Measurements from ENCODE around the gene IL6R.
"Not testable (repeated sequence)": the region's sequence is repeated elsewhere in the genome, so short reads cannot be mapped to it uniquely, and the experiment has no call there.

Gene IL6R

DNA sequence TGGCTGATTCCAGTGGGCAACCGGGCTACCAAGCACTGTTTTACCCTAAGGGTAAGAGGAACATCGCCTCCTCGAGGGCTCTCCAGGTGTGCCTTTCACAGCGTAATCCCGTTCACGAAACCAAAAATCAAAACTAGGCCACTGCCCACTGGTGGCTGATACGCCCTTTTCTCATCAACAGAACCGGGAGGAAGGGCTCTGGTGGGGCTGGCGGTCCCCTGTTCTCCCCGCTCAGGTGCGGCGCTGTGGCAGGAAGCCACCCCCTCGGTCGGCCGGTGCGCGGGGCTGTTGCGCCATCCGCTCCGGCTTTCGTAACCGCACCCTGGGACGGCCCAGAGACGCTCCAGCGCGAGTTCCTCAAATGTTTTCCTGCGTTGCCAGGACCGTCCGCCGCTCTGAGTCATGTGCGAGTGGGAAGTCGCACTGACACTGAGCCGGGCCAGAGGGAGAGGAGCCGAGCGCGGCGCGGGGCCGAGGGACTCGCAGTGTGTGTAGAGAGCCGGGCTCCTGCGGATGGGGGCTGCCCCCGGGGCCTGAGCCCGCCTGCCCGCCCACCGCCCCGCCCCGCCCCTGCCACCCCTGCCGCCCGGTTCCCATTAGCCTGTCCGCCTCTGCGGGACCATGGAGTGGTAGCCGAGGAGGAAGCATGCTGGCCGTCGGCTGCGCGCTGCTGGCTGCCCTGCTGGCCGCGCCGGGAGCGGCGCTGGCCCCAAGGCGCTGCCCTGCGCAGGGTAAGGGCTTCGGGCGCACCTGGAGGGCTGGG, at the start of gene IL6R:
TSS of gene IL6R (plus strand) at position 360 of the 763 bp plus-strand sequence. CDS start at position 647, 287 bp downstream.
- peak in 2 of 3 donors; percentile 58 to 59 for DNase-seq (ENCODE audit: low read depth in 3 of 3)

DNA sequence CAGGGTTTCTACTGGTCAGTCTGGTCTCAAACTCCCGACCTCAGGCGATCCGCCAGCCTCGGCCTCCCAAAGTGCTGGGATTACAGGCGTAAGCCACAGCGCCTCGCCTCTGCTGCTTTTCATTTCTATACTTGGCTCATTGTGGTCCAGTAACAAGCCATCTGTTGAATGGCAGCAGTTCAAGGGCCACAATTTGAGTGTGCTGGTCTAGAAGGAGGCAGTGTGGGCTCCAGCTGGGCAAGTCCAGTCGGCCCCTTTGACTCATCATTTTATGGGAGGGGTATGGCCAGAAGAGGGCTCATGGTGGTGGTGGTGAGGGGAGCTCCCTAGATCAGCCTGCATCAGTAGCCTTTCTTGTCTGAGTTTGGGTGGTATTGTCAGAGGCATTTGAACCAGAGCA, 46.6 kb upstream of the IL6R start:
- no peak for DNase-seq (ENCODE audit: low read depth in 3 of 3)

DNA sequence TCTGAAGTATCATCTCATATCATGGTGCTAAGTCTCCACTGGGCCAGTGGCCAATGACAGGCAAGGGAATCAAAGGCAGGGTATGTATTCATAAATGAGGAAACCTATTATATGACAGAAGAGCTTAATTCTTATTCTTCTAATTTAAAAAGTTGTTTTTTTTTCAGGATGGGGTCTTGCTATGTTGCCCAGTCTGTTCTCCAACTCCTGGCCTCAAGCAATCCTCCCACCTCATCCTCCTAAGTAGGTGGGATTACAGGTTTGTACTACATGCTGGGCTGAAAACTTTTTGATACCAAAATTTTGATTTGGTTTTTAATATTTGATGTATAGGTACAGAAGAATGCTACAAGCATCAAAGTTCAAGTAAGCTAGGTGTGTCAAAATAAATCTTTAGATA, 44.9 kb upstream of the IL6R start:
- DNase-seq (ENCODE audit: low read depth in 3 of 3) = no peak

DNA sequence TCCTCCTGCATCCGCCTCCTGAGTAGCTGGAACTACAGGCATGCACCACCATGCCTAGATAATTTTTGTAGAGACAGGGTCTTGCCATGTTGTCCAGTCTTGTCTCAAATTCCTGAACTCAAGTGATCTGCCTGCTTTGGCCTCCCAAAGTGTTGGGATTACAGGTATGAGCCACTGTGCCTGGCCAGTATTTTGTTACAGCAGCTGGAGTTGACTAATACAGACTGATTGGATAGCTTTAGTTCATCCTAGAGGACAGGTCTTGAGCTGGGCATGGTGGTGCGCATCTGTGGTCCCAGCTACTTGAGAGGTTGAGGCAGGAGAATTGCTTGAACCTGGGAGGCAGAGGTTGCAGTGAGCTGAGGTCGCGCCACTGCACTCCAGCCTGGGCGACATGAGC, 44.3 kb upstream of the IL6R start:
- DNase-seq (ENCODE audit: low read depth in 3 of 3) = not testable (repeated sequence)

DNA sequence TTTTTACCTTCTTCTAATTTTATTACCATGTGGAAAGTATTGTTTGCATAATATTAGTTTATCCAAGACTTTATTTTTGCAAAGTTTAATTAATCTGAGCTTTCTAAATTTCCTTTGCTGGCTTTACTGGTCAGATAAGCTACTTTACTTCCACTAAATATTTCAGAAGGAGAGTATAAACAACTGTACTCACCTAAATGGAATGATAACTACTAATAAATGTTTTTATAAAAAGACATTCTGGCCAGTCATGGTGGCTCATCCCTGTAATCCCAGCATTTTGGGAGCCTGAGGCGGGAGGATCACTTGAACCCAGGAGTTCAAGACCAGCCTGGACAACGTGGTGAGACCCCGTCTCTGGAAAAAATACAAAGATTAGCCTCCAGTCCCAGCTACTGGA, 43.8 kb upstream of the IL6R start:
- DNase-seq (ENCODE audit: low read depth in 3 of 3) = no peak

DNA sequence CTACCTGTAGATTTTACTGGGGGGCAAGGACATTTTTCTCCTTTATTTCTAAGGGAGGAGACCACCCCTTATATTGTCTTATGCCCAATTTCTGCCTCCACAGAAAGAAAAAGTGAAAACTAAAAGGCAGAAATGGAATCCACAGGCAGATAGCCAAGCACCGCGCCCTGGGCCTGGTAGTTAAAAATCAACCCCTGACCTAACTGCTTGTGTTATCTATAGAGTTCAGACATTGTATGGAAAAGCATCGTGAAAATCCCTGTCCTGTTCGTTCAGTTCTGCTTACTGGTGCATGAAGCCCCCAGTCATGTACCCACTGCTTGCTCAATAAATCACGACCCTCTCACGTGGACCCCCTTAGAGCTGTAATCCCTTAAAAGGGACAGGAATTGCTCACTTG, 33.7 kb upstream of the IL6R start:
- no peak for DNase-seq (ENCODE audit: low read depth in 3 of 3)

DNA sequence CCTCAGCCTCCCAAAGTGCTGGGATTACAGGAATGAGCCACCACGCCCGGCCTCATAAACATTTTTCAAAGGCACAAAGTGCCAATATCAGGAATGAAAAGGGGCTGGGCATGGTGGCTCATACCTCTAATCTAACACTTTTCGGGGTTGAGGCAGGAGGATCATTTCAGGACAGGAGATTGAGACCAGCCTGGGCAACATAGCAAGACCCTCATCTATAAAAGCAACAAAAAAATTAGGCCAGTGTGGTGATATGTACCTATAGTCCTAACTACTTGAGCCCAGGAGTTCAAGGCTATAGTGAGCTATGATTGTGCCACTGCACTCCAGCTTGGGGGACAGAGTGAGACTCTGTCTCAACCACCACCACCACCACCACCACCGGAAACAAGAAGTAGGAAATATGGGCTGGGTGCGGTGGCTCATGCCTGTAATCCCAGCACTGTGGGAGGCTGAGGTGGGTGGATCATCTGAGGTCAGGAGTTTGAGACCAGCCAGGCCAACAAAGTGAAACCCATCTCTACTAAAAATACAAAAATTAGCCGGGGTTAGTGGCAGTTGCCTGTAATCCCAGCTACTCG, 31.3 kb upstream of the IL6R start:
- not testable (repeated sequence) for DNase-seq (ENCODE audit: low read depth in 3 of 3)

DNA sequence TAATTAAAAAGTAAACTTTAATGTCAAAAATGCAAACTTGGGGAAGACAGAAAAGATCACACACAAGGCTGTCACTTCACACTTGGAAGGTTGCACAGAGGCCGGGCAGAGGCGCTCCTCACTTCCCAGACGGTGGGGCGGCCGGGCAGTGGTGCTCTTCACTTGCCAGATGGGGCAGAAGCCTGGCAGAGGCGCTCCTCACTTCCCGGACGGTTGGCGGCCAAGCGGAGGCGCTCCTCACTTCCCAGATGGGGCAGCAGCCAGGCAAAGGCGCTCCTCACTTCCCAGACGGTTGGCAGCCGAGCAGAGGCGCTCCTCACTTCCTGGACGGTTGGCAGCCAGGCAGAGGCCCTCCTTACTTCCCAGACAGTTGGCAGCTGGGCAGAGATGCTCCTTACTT, 25.8 kb upstream of the IL6R start:
- no peak for DNase-seq (ENCODE audit: low read depth in 3 of 3)

DNA sequence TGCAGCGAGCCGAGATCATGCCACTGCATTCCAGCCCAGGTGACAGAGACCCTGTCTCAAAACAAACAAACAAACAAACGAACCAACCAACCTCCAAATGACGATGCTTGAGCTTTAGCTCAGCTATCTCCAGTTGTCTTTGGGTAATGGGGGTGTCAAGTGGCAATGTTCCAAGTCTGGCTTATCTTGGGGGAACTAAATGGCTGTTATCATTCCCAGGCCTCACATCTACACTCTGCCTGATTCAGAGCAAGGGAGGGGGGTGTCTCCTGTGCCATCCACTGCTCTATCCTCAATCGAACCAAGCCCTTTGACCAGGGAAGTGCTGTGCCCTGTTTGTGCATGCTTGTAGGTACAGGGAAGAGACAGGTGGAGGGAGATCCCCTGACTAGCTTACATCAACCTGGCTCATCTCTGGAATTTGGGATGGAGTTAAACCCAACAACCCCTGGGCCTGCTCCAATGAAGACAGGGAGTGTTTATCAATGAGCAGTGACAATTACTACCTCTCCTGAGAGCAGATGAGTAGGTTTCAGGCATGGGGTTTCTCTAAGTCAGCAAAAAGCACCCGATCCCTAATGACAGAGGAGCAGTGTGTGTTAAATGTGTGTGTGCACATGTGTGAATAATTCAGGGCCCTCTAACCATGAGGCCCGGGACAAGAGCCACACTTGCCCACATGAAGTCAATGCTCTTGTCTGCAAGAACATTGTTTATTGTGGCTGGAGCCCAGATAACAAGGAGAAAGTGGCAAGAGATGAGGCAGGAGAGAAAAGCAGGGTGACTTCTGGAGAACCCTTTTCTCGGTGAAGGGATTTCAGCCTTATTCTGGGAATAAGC, 20.3 kb upstream of the IL6R start:
- DNase-seq (ENCODE audit: low read depth in 3 of 3) = no peak

DNA sequence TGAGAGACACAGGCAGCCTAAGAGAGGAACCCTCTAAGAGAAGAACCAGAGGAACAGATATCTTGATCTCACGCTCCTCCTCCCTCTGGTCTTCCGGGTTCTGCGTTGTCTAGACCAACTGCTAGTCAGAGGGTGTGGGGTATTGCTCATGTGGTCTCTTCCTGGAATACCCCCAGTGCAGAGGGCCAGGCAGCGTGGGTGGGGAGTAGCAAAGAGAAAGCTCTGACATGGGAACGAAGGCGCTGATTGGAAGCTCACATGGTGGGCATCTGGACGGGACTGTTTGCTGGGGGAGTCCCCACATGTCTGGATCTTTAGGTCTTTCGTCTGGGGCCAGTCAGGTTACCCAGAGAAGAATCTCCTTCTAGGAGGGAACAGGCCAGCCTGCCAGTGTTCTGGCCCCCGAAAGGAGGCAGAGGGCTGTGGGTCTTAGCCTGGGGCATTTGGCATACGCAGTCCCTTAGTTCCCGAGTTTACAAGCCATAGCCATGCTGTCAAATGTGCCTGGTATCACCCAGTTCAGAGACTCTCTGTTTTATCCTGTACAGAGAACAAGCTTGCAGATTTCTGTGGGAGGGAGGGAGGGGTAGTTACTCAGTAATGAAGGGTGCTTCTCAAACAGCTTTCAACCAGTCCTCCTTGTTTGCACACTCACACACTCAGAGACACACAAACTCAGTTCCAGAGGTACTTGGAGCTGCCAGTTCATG, 18.3 kb upstream of the IL6R start:
- DNase-seq (ENCODE audit: low read depth in 3 of 3) = peak; percentile 70 to 82 (median 72)

DNA sequence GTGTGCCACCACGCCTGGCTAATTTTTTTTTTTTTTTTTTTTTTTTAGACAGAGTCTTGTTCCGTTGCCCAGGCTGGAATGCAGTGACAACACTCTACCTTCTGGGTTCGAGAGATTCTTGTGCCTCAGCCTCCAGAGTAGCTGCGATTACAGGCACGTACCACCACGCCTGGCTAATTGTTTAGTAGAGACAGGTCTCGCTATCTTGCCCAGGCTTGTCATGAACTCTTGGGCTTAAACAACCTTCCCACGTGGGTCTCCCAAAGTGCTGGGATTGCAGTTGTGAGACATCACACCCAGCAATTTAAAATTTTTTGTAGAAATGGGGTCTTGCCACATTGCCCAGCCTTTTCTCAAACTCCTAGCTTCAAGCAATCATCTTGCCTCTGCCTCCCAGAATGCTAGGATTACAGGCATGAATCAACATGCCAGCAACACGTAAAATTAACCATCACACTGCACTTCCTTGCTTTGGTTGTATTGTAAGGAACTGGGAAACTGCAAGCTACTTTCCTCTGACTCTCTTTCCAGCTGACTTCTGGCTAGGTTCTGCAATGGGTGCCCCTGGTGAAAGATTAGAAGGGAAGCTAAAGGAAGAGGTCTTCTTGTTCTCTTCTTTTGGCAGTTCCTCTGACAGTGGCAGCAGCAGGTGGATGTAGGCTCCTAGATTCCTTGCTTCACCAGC, 13.9 kb upstream of the IL6R start:
- no peak for DNase-seq (ENCODE audit: low read depth in 3 of 3)

DNA sequence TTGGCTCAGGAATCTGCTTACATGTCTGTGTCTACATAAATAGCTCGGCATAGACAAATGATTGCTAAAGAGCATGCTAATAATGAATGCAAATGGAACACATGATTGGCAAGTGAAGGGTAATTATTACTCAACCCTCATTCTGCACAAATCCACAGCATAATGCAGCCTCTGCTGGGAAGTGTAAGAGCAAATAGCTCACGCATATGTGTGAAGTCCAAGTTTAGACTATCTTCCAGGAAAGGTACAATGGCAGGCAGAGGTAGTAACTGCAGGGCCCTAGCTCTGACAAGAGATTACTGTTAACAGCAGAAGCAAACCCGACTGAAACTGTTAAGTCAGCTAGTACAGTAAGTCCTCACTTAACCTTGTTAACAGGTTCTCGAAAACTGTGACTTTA, 7.0 kb upstream of the IL6R start:
- DNase-seq (ENCODE audit: low read depth in 3 of 3) = no peak

DNA sequence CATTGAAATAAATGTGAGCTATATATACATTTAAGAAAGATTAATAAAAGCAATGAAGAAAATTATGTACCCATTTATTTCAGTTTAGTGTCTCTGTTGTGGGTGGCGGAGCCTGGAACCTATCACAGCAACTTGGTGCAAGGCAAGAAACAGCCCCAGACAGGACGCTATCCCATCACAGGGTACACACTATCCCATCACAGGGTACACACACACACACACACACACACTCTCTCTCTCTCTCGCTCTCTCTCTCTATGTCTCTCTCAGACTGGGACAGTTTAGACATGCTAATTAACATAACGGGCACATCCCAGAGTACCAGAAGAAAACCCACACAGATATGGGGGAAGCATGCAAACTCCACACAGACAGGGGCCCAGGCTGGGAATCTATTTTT, 6.5 kb upstream of the IL6R start:
- DNase-seq (ENCODE audit: low read depth in 3 of 3) = no peak

DNA sequence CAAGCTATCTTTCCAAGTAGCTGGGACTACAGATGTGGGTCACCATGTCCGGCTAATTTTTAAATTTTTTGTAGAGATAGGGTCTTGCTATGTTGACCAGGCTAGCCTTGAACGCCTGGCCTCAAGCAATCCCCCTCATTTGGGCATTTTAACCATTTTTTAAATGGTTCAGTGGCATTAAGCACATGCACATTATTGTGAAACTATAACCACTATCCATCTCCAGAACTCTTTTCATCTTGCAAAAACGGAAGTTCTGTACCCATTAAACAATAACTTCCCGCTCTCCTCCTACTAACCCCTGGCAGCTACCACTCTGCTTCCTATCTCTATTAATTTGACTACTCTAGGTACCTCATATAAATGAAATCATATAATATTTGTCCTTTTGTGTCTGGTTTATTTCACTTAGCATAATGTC, 4.8 kb upstream of the IL6R start:
- DNase-seq (ENCODE audit: low read depth in 3 of 3) = no peak

DNA sequence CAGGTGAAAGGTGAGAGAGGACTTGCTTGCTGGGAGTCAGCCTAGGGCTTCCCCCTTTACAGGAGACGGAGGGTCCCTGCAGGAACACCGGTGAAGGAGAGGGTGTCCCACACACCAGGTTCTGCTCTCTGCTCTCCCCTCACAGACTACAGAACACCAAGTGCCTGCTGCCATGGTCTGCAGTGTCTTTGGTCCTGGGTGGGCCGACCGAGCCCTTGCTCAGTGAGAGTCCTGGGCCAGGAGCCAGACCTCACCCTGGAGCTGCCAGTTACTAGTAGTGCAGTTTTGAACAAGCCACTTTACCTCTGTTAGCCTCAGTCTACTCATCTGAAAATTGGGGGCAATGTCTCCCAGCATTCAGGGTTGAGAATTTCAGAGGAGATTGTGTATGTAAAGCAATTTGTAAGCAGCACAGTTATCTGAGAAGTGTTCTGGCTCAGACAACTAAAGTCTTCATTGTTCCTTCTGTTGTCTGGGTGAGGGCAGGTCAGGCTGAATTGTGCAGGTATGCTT, 2.7 kb upstream of the IL6R start:
- DNase-seq (ENCODE audit: low read depth in 3 of 3) = no peak

DNA sequence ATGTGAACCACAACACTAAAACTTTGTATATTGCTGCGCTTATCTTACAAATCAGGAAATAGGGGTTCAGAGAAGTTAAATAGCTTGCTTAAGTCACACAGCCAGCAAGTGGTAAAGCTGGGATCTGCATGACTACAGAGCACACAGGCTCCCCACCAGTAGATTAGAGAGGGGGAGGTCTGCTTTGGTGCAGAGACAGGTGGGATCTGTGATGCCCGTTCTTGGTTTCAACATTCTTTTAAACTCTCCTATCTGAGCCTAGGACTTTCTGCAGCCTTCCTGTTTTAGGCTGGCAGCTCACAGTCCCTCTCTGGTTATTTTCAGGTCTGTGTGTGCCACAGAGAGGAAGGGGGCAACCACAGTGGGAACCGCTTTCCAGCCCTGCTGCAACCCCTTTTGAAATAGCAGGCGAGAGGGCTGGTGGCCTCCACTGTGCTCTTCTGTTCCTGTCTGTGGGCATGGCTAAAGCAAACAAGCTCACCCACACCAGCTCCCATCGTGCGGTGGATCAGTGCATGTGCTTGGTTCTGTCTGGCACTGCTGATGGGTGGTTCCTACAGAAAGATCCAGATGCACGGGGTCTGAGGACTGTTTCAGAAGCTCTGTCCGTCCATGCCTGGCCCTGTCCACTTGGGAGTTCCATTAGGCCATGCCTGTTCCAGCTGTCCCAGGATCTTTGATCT, 1.7 kb upstream of the IL6R start:
- no peak for DNase-seq (ENCODE audit: low read depth in 3 of 3)

DNA sequence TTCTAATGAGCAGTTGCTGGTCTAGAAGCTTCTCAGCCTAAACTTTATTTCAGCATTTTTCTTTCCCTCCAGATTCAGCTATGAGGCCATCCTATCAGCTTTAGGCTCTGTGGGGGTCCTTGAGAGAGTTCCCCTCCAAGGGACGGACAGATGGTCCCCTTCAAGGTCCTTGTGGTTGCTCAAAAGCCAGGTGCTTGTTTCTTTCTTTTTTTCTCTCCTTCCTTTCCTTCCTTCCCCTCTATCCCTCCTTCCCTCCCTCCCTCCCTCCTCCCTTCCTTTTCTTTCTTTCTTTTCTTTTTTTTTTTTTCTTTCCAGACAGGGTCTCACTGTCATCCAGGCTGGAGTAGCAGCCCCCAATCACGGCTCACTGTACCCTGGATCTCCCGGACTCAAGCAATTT, 1.2 kb upstream of the IL6R start:
- DNase-seq (ENCODE audit: low read depth in 3 of 3) = no peak

DNA sequence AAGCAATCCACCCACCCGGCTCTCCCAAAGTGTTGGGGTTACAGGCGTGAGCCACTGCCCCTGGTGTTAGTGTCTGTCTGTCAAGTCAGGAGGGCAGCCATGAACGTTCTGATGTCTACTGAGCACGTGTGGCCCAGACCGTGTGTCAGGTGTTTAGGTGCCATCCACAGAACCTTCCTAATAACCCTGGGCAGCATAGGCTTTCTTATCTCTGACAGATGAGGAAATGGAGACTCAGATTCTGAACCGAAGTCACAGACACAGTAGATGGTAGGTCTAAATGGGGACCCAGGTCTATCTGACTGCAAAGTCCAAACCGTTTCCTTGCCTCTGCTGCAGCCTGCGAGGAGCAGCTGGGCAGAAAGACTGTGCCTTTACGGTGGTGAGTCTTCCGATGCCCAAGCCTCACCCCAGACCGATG, 622 bp upstream of the IL6R start:
- DNase-seq (ENCODE audit: low read depth in 3 of 3) = no peak

DNA sequence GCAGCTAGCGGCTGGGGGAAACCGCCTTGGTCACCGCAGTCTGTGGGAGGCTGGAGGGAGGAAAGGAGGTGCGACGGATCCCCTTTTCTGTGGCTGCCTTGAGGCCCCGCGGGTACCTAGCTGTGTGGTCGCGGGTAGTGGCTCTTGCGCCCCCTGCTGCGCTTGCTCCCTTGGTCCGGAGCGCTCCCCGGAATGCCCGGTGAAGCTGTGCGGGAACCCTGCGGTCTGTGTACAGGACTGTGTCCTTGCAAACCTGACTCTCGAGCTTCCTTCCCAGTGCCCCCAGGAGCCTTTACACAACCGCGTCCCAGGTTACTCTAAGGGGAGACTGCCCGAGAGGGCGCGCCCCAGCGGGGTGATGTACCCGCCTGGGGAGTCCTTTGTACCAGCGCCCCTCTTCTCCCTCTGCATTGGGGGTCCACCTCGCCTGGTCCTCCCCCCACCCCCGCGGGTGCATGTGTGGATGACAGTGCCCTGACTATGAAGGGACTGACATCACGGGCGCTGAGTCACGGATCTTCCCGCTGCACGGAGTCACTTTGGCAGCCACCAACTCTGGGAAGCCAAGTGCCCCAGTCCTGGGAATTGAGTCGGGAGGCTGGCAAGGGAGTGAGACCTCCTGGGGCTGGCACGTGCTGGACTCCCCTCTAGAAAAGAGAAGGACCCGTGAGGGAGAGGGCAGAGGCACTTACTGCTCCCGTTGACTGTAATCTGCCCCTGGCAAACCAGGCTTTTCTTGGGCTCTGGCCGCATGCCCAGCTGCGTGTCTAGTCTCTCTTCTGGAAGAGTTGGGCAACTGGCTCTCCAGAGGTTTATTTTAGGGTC, 816 bp downstream of the IL6R start:
- DNase-seq (ENCODE audit: low read depth in 3 of 3) = peak in 1 of 3 donors; percentile 67

DNA sequence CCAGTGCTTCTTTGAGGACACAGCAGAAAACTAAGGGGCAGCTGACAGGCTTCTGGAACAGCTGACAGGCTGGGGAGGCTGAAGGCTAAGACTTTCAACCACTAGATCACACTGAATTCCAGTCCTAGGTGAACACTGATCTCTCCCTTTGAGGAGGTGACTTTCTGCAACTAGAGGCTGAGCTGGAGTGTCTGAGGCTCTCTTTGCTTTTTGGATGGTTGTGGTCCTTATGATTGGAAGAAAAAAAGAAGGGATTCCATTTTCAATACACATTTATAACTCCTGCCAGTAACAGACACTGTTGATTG, 1.4 kb downstream of the IL6R start:
- no peak for DNase-seq (ENCODE audit: low read depth in 3 of 3)
